ENCODE measurements around the gene CFAP92.
"Not testable (repeated sequence)": the region's sequence is repeated elsewhere in the genome, so short reads cannot be mapped to it uniquely, and the experiment has no call there.

Gene CFAP92

DNA sequence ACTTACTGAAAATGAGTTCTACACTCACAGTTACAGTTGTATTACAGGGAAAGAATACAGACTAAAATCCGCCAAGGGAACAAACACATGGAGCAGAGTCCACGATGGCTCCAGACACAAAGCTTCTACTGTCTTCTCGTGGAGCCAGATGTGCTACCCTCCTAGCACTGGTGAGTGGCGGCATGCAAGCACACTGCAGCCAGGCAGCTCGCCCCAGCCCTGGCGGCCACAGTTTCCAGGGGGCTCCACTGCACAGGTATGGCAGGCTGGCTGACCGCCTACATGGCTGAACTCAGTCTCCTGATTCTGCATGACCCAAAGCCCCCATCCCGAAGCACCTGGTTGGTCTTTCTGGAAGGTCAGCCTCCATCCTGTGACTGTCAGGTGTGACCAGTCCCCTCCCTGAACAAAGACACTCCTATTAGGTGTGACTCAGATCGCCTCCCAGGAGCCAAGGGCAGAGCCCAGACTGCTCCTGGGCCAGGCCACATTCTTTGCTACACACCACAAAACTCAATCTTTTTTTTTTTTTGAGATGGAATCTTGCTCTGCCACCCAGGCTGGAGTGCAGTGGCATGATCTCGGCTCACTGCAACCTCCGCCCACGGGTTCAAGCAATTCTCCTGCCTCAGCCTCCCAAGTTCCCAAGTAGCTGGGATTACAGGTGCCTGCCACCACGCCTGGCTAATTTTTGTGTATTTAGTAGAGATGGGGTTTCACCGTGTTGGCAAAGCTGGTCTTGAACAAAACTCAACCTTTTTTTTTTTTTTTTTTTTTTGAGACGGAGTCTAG lies 51.5 kb downstream of the CFAP92 start:
- no peak for DNase-seq (ENCODE audit: low read depth, low spot score)

DNA sequence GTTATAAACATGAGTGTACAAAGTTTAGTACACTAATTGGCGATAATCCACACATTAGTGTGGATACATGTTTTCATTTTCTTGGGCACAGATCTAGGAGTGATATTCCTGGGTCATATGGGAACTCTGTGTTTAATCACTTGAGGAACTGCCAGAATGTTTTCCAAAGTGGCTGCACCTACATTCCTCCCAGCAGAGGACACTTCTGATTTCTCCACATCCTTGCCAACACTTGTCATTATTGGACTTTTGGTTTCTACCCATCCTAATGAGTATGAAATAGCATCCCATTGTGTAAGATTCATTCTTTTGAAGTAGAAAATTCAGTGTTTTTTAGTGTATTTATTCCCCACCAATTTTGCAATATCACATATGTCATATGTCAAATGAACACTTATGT lies 53.6 kb downstream of the CFAP92 start:
- DNase-seq (ENCODE audit: low read depth, low spot score): no peak

DNA sequence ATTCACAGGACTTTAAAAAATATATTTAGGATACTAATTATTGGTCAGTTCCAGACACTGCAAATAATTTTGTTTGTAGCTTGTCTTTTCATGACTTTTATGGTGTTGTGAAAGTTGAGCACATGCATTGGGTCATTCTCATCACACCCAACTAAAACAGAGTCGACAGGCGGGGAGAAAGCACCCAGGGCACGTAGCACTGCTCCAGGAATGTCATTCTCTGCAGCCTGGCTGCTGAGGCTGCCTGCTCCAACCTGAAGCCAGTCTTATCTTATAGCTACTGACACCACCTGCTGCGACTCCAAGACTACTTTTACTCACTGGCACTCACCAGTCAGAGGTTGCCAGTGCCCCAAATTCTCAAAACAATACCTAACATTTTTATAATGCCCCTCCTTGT lies 57.5 kb downstream of the CFAP92 start:
- no peak for DNase-seq (ENCODE audit: low read depth, low spot score)

DNA sequence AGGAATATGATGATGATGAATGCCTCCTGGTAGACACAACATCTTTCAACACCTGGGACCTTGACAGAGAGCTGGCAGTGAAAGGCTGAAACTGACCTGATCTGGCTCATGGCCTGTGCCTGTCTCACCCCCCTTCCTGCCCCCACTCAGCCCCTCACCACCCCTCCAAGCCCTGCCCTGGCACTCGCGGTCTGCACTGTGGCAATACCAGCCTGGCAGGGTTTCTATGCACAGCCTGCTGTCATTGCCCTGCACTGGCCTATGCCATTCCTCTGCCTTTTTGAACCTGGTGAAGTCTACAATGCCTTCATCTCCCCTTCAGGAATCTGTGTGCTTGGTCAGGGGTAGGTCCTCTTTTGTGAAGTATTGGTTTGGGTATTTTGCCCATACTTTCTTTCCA lies 58.0 kb downstream of the CFAP92 start:
- no peak for DNase-seq (ENCODE audit: low read depth, low spot score)

DNA sequence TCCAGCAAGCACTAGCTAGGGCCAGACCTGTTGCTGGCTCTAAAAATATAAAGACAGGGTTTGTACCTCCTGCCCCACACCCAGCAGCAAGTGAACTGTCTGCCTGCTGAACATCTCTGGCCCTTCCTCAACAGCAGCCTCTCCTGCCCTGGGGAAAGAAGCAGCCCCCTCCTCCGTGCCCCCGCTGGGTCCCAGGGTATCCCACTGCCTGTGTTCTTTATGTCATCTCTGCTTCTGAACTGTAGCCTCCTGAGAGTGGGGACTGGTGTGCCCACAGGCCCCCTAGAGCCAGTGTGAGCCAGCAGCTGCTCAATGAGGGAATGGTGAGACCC lies 60.0 kb downstream of the CFAP92 start:
- DNase-seq (ENCODE audit: low read depth, low spot score): no peak

DNA sequence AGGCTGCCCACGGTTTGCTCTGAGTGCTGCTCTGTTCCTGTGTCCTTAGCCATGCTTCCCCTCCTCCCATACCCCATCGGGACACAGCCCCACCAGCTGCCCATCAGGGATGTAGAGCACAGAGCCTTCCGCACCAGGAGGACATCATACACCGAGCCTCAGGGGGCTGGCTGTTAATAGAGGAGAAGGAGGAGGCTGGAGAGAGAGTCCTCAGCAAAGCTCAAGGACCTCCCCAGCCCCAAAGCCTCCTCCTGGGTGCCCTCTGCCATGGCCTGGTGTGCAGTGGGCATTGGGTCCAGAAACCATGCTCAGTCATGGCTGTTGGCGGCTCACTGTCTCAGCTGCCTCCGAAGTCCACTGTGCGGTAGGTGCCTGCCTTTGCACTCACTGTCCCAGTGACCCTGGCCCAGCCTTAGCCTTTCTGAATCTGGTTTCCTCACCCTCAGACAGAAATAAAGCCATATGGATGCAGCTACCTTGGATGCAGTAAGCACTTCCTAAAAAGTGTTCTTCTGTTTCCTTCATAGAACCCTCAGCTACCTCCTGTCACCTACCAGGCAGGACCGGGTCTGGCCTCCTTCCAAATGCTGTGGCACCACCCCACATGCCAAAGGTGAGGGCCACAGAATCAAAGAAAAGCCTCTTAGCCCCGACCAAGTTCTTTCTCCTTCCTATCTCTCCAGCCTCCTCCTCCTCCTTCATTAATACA lies 60.5 kb downstream of the CFAP92 start:
- DNase-seq (ENCODE audit: low read depth, low spot score): no peak

DNA sequence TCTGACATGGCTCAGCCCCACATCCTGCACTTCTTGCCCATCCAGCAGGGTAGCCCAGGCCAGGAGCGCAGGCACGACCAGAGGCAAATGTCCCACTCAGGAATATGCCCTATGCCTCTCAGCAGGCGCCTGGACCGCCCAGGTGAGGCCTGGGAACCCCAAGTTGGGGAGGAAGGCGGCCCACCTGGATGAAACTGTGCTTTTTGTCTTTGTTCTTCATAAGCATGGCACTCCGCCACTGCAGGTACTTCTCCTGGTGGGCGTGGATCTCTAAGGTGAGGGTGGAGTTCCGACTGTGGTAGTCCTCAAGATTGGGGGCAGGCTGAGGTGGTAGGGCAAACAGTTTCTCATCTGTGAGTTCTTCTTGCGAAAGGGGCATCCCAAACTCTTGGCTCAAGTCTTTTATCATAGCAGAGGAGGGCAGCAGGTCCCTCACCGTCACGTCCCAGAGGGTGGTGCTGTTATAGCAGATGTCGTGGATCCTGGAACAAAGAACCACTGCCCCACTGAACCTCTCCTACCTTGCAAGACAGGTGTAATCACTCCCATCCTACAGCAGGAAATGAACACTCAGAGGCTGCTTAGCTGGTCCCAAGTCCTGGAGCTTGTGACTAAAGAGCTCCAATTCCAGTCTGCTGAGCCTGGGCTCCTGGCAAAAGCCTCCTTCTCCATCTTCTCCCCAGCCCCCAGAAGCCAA lies 61.2 kb downstream of the CFAP92 start:
- DNase-seq (ENCODE audit: low read depth, low spot score): no peak

DNA sequence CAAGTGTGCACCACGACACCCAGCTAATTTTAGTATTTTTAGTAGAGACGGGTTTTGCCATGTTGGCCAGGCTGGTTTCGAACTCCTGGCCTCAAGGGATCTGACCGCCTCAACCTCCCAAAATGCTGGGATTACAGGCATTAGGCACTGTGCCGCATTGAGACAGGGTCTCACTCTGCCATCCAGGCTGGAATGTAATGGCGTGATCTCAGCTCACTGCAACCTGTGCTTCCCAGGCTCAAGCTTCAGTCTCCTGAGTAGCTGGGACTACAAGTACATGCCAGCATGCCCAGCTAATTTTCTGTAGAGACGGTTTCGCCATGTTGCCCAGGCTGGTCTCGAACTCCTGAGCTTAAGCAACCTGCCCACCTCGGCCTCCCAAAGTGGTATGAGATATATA lies 62.8 kb downstream of the CFAP92 start:
- DNase-seq (ENCODE audit: low read depth, low spot score): no peak

DNA sequence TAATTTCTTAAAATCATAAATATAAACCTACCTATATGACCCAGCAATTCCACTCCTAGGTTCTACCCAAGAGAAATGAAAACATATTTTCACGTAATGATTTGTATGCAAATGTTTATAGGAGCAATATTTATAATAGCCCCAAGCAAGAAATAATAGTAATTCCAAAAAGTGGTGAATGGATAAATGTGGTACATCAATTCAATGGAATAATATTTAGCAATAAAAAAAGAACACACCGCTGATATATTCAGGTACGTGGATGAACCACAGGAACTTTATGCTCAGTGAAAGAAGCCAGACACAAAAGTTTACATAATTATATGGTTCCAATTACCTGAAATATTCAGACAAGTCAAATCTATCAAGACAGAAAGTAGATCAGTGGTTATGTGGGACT lies 64.5 kb downstream of the CFAP92 start:
- no peak for DNase-seq (ENCODE audit: low read depth, low spot score)

DNA sequence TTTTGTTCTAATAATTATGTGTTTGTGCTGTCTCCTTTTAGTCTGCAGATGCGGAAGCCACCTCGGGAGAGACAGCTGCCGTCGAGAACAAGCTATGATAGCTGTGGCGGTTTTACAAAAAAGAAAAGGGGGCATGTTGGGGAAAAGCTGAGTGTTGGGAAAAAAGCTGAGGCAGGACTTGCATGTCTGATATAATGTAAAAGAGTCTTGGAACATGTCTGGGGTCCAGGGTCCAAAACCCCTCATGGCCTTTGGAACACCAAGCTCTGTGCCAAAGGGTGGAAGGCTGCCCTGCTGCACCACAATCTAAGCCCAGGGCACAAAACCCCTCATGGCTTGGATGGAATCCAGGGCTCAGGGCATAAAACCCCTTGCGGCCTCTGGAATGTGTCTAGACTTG lies 69.9 kb downstream of the CFAP92 start:
- not testable (repeated sequence) for DNase-seq (ENCODE audit: low read depth, low spot score)

DNA sequence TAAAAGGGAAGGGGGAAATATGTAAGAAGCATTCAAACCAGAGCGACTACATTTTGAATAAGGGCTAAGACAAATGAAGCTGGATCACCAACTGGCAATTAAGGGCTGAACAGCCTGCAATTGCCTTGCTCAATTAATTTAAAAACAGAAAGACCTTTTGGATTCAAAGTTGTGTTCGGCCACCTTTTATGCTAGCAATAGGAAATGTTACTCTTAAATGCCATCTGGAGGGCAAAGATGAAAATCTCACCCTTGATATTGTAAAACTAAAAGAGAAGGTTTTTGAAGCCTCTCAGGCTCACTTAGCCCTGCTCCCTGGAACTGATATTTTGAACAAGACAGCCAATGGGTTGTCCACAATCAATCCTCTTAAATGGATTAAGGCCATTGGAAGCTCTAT lies 70.3 kb downstream of the CFAP92 start:
- DNase-seq (ENCODE audit: low read depth, low spot score): no peak

DNA sequence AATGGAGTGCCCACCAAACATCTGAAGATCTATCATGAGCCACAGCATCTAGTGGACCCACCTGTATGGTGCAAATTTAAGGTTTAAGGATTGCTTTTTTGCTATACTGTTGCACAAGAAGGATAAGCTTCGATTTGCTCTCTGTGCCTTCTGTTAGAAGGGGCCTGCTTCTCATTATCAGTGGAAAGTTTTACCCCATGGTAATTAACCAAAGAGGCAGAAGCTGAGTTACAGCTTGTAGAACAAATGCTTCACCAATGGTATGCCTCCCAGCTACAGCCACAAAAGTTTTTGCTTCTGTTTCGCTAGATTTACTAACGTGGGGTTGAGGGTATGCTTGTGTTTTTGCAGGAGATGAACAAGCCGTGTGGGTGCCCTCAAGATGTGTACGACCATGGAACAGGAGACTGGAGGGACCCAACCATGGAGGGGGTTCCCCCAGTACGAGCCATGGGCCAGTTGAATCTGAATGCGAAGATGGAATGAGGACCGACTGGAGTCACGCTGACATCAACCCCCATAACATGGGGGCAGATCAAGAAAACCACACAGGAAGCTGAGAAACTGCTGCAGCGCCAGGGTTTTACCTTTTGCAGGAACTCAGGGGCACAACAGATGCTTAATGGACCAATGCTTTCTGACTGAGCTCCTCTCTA lies 70.9 kb downstream of the CFAP92 start:
- DNase-seq (ENCODE audit: low read depth, low spot score): no peak

DNA sequence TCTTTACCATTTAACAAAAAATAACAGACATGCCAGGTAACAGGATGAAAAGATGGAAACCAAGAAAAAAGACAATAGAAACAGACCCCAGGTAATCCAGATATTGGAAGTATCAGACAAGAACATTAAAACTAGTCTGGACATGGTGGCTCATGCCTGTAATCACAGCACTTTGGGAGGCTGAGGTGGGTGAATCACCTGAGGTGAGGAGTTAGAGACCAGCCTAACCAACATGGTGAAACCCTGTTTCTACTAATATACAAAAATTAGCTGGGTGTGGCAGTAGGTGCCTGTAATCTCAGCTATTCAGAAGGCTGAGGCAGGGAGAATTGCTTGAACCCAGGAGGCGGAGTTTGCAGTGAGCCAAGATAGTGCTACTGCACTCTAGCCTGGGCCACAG lies 73.9 kb downstream of the CFAP92 start:
- DNase-seq (ENCODE audit: low read depth, low spot score): no peak

DNA sequence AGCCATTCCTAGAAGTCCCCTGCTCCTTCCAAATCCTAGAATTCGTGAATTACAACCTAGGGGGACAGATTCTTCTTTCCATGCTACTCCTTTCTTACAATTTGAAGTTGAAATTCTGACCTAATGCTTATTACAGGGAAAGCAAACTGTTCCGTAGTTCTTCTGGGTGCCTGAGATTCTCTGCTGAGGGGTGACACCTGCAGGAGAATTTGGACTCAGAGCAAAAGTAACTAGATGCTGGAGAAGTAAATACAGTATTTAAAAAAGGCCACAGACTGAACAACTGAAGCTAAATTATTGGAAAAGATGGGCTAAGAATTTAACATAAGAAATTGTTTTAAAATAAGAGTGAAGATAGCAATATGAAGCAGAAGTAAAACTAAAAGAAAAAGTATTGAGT lies 76.6 kb downstream of the CFAP92 start:
- DNase-seq (ENCODE audit: low read depth, low spot score): no peak

DNA sequence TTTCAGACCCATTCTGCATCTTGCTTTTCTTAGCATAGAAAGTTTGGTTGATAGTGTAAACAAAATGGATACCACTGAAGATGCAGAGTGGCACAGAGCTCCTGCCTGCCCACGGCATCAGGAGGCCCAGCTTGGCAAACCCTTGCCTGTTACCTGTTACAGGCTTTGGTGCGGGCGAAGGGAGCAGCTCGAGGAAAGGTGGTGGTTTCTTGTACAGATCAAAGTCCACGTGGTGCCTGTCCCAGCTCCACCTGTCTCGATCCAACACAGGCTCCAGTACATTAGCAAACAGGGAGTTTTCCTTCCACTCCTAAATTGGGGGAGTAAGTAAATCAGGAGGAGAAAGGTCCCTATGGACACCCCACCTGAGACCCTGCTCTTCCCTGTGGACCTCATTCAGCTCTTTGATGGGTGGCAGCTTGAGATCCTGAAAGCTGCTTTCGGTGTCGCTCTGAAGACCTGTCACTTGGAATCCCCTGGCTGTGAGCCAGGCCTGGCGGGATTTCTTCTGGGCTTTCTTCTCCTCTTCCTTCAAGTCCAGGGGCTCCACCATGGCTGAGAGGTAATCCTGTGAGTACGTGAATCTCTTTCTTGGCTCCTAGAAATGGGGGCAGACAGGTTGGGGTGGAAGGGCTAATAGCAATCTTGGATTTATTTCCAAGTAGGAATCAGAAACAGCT lies 78.8 kb downstream of the CFAP92 start:
- no peak for DNase-seq (ENCODE audit: low read depth, low spot score)

DNA sequence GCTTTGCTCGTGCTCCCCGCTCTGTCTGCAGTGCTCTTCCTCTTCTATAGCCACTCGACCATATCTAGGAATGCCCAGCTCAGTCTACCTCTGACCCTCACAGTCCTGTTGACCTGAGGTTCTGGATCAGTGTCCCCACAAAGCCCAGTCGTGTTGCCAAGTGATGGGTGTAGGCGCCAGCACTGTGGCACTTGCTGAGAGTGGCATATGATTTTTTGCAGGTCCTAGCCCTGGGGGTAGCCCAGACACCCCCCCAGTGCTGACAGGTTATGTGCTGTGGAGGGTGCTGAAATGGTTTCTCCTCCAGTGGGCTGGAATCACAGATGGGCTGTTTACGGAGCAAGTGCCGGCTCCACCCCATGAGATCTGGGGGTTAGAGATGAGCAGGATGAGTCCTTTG lies 82.0 kb downstream of the CFAP92 start:
- DNase-seq (ENCODE audit: low read depth, low spot score): no peak

DNA sequence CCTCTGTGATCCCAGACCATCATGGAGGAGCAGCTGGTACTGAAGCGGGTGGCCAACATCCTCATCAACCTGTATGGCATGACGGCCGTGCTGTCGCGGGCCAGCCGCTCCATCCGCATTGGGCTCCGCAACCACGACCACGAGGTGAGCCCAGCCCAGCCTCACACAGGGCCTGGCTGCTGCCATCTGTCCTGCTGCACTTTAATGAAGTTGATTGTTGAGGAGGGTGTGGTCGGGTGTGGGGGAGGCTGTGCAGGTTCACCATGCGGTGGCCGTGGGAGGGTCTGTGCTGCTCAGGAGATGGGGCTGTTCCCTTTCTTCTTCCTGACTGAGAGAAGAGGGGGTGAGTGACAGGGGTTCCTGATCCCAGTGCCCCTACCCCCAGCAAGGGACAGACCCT lies 83.9 kb downstream of the CFAP92 start:
- DNase-seq (ENCODE audit: low read depth, low spot score): no peak

DNA sequence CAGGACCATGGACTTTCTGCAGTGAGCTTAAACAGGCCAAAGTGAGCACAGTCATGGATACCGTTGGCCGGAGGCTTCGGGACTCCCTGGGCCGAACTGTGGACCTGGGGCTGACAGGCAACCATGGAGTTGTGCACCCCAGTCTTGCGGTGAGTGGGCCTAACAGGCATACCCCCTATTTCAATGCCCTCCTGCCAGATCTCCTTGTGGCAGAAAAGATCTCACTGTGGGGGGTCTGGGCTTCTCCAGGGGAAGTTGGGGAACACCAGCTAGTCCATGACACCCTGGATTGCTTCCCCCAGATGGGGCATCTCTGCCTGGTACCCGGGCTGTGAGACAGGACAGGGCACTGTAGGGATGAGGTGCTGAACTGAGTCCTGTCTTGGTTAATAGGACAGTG lies 84.9 kb downstream of the CFAP92 start:
- no peak for DNase-seq (ENCODE audit: low read depth, low spot score)

DNA sequence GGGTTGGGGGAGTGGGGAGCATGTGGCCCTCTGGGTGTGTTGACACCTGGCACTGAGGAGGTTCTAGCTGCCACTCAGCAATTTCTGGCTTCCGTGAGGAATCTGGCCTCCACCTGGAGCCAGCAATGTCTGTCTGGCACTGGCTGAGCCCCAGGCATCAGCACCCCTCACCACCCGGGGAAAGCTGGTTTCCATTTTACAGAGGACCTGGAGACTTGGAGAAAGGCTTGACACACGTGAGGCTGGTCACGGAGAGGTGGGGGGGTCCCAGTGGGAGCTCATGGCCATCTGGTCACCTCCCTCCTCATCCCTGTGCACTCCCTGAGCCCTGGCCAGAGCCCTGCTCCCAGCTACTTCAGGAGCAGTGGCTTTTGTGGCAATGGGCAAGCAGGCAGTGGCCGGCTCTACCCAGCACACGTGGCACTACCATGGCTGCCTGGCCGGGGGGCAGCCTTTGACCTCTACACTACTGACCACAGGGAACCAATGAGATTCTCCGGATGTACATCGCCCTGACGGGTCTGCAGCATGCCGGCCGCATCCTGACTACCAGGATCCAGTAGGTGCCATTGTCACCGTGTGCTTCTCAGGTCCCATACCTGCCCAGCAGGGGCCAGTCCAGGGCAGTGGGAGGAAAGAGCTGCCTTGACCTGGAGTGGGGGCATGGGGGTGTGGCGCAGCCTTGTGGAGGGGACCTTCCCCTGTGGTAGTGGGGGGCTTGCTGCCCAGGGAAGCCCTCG lies 86.0 kb downstream of the CFAP92 start:
- DNase-seq (ENCODE audit: low read depth, low spot score): no peak

DNA sequence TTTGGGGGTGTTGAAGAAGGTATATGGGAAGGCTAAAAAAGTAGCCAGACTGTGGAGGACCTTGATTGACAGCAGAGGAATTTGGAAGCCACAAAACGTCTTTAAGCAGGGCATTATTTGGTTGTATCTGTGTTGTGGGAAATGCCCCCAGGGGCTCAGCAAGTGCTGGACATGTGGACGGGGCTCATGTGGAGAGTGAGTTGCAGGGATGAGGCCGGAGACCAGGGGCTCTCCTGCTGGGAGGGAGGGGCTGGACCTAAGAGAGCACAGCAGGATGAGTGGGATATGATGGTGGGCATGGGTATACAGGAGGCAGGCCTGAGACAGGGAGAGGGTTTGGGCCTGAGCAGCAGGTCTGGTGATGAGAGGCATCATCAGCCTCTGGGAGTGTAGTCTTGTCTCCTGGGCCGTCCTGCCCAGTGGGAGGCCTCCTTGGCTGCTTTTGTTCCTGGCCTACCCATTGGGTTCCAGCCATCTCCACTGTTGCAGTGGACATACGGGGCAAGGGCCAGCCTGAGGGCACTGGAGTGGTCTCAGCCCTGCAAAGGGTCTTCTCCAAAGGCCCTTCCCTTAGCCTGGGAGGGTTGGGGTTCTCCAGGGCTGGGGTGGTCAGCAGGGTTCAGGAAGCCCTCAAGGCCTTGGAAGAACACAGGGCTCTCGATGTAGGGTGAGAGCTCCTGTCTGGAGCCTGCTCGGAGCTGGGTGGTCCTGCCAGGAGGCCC lies 86.9 kb downstream of the CFAP92 start:
- no peak for DNase-seq (ENCODE audit: low read depth, low spot score)
